HepG2 (cell line): Measurements from ENCODE around the gene CD14. TPM values are rescaled to one million over a fixed set of nuclear protein-coding genes. Genes with fewer than 3 reads are reported as not detected.
A peak's percentile ranks its signal among the peaks of the same experiment; 100 is the strongest.

Source experiments
- ADNP ChIP-seq: sonication (generic); formaldehyde crosslinking; IDR thresholded peaks from 2 replicates; pipeline ENCODE4 v1.4.0; 2020; ENCODE audit warnings: missing genetic modification reagents
- ARNT ChIP-seq: fragments of 450-650 bp; IDR thresholded peaks from 2 replicates; pipeline ENCODE4 v1.6.1; 2017
- ASH2L ChIP-seq: fragments of 300-600, 200-600 bp; sonication (generic); IDR thresholded peaks from 2 replicates; pipeline ENCODE4 v1.7.0; 2017; ENCODE audit warnings: low read depth, mild to moderate bottlenecking, moderate library complexity, mixed read lengths, low read length; ENCODE audit not compliant: insufficient read length
- BRD4 ChIP-seq: sonication (generic); formaldehyde crosslinking; IDR thresholded peaks from 2 replicates; pipeline ENCODE4 v1.4.0; 2020; ENCODE audit warnings: missing genetic modification reagents
- FOXA1 ChIP-seq, 2 experiments: fragments of 450-650 bp in 1 of 2; sonication (generic) in 1 of 2; formaldehyde crosslinking in 1 of 2; IDR thresholded peaks; 2 replicates each; pipeline versions ENCODE4 v1.4.0 to v1.6.1; 2016 to 2020; ENCODE audit warnings: missing genetic modification reagents in 1 of 2
- MEIS1 ChIP-seq: sonication (generic); formaldehyde crosslinking; IDR thresholded peaks from 2 replicates; pipeline ENCODE4 v1.9.0; 2021; ENCODE audit warnings: mild to moderate bottlenecking, missing genetic modification reagents, moderate library complexity, borderline replicate concordance
- NAIF1 ChIP-seq: sonication (generic); formaldehyde crosslinking; IDR thresholded peaks from 2 replicates; pipeline ENCODE4 v1.5.0; 2020; ENCODE audit warnings: mild to moderate bottlenecking, missing genetic modification reagents, borderline replicate concordance
- PPARG ChIP-seq: conservative IDR thresholded peaks from 2 replicates; pipeline ENCODE4 v1.6.1; 2016; ENCODE audit warnings: missing biosample characterization, missing genetic modification reagents
- RFX5 ChIP-seq: IDR thresholded peaks from 2 replicates; pipeline ENCODE4 v1.6.1; 2011; ENCODE audit warnings: low read depth, low read length, improper control_type of control experiment
- SNRNP70 ChIP-seq: fragments of 200-400 bp; formaldehyde crosslinking; IDR thresholded peaks from 2 replicates; pipeline ENCODE4 v1.6.1; 2017; ENCODE audit warnings: mild to moderate bottlenecking, low read depth, low read length, moderate library complexity
- TAF1 ChIP-seq: sonication (generic); formaldehyde crosslinking; IDR thresholded peaks from 2 replicates; pipeline ENCODE4 v1.4.0; 2020; ENCODE audit warnings: missing genetic modification reagents
- TCF7 ChIP-seq: sonication (generic); IDR thresholded peaks from 2 replicates; pipeline ENCODE4 v1.6.1; 2016; ENCODE audit warnings: antibody characterized with exemption, low read depth
- ZIK1 ChIP-seq: sonication (generic); formaldehyde crosslinking; IDR thresholded peaks from 2 replicates; pipeline ENCODE4 v1.5.0; 2020; ENCODE audit warnings: mild to moderate bottlenecking, low read depth, missing genetic modification reagents, borderline replicate concordance
- ZNF232 ChIP-seq: sonication (generic); formaldehyde crosslinking; IDR thresholded peaks from 2 replicates; pipeline ENCODE4 v1.4.0; 2020; ENCODE audit warnings: missing genetic modification reagents, borderline replicate concordance
- ZNF543 ChIP-seq: sonication (generic); formaldehyde crosslinking; IDR thresholded peaks from 2 replicates; pipeline ENCODE4 v1.4.0; 2020; ENCODE audit warnings: mild to moderate bottlenecking, missing genetic modification reagents
- ZNF678 ChIP-seq: sonication (generic); formaldehyde crosslinking; IDR thresholded peaks from 2 replicates; pipeline ENCODE4 v1.4.0; 2020; ENCODE audit warnings: mild to moderate bottlenecking, missing genetic modification reagents
- polyA plus RNA-seq, 8 experiments: library from polyadenylated mRNA; depleted of rRNA in 3 of 8; stranded (reverse) in 7 of 8; unstranded in 1 of 8; fragments of >200 nt; fragmentation: Illumina TruSeq in 4 of 8; extraction: Trizol in 4 of 8; gene quantifications; 2 replicates each; pipeline versions ENCODE4 v1.2.1 to v1.2.3, GENCODE V29; 2011 to 2016; ENCODE audit warnings: low read depth in 4 of 8, missing spikeins in 1 of 8, mixed read lengths in 1 of 8; ENCODE audit not compliant: insufficient read depth in 1 of 8
- total RNA-seq, 5 experiments: library from RNA; depleted of rRNA; stranded (reverse); fragments of >200 nt; fragmentation: Illumina TruSeq; extraction: Trizol; gene quantifications; 2 replicates each; pipeline ENCODE4 v1.2.3, GENCODE V29; 2016; ENCODE audit warnings: low read depth in 1 of 5
- TF ChIP-seq, protein P1 (sequence below): sonication (generic); formaldehyde crosslinking; IDR thresholded peaks from 2 replicates; pipeline ENCODE4 v1.5.1; 2020; ENCODE audit warnings: mild to moderate bottlenecking, missing genetic modification reagents, moderate library complexity
- TF ChIP-seq, protein P2 (sequence below): sonication (generic); formaldehyde crosslinking; IDR thresholded peaks from 2 replicates; pipeline ENCODE4 v1.5.0; 2020; ENCODE audit warnings: missing genetic modification reagents
- TF ChIP-seq, protein P3 (sequence below): sonication (generic); formaldehyde crosslinking; IDR thresholded peaks from 2 replicates; pipeline ENCODE4 v1.8.0; 2022; ENCODE audit warnings: mild to moderate bottlenecking, missing genetic modification reagents, moderate library complexity
- TF ChIP-seq, protein P4 (sequence below): sonication (generic); formaldehyde crosslinking; IDR thresholded peaks from 2 replicates; pipeline ENCODE4 v1.4.0; 2020; ENCODE audit warnings: missing genetic modification reagents

Gene CD14
- total and polyA plus RNA-seq, 2 of the 13 experiments (the other 11 are each of a cell fraction or from before 2014, with no cell fraction given), result 1.7 to 4.7 TPM

DNA sequence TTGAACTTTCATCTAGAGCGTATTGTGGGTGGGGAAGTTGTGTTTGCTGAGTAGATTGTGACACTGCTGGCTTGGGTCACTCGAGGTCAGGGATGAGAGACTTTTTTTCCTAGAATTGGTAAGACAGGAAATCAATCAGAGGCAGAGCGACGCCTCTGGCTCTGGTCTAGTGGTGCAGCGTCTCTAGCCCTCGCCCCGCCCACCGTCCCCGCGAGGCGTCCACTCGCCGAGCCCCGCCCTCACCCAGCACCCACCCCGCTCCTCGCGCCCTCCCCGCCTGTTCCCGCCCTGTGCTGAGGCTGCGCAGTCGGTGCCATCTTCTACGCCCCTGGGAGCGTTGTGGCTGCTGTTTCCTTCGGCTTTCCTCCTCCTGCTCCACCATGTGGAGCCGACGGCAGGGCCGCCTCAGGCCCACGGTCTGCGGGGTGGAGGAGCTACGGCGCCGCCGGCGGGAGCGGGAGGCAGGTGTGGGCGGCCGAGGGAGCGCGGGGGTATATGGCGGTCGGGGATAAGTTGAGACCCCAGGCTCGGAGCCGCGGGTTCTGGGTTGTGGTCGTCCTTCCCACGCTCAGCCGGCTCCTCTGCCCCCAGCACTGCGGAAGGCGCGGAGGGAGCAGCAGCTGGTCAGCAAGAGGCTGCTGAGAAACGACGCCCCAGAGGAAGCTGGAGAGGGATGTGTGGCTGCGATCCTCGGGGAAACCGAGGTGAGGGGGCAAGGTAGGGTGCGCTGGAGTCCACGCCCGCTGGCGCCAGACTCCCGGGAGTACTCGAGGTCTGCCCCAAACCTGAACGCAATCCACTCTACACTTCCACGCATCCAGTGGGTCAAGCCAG is 6.4 kb upstream of the CD14 start, which contains the start of gene TMCO6 (continued):
- TF ChIP-seq, protein P1, sequence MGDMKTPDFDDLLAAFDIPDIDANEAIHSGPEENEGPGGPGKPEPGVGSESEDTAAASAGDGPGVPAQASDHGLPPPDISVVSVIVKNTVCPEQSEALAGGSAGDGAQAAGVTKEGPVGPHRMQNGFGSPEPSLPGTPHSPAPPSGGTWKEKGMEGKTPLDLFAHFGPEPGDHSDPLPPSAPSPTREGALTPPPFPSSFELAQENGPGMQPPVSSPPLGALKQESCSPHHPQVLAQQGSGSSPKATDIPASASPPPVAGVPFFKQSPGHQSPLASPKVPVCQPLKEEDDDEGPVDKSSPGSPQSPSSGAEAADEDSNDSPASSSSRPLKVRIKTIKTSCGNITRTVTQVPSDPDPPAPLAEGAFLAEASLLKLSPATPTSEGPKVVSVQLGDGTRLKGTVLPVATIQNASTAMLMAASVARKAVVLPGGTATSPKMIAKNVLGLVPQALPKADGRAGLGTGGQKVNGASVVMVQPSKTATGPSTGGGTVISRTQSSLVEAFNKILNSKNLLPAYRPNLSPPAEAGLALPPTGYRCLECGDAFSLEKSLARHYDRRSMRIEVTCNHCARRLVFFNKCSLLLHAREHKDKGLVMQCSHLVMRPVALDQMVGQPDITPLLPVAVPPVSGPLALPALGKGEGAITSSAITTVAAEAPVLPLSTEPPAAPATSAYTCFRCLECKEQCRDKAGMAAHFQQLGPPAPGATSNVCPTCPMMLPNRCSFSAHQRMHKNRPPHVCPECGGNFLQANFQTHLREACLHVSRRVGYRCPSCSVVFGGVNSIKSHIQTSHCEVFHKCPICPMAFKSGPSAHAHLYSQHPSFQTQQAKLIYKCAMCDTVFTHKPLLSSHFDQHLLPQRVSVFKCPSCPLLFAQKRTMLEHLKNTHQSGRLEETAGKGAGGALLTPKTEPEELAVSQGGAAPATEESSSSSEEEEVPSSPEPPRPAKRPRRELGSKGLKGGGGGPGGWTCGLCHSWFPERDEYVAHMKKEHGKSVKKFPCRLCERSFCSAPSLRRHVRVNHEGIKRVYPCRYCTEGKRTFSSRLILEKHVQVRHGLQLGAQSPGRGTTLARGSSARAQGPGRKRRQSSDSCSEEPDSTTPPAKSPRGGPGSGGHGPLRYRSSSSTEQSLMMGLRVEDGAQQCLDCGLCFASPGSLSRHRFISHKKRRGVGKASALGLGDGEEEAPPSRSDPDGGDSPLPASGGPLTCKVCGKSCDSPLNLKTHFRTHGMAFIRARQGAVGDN (CRISPR knock-in tag), result peak; percentile 97
- no peak for TF ChIP-seq ARNT
- TF ChIP-seq, protein P2, sequence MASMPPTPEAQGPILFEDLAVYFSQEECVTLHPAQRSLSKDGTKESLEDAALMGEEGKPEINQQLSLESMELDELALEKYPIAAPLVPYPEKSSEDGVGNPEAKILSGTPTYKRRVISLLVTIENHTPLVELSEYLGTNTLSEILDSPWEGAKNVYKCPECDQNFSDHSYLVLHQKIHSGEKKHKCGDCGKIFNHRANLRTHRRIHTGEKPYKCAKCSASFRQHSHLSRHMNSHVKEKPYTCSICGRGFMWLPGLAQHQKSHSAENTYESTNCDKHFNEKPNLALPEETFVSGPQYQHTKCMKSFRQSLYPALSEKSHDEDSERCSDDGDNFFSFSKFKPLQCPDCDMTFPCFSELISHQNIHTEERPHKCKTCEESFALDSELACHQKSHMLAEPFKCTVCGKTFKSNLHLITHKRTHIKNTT (CRISPR knock-in tag), result no peak
- TF ChIP-seq PPARG (CRISPR knock-in tag), result peak; percentile 96
- peak; percentile 76; the same call in 1 of the 2 replicates for TF ChIP-seq MEIS1 (CRISPR knock-in tag)
- TF ChIP-seq, protein P3, sequence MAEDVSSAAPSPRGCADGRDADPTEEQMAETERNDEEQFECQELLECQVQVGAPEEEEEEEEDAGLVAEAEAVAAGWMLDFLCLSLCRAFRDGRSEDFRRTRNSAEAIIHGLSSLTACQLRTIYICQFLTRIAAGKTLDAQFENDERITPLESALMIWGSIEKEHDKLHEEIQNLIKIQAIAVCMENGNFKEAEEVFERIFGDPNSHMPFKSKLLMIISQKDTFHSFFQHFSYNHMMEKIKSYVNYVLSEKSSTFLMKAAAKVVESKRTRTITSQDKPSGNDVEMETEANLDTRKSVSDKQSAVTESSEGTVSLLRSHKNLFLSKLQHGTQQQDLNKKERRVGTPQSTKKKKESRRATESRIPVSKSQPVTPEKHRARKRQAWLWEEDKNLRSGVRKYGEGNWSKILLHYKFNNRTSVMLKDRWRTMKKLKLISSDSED (CRISPR knock-in tag), result no peak
- TF ChIP-seq SNRNP70, result no peak
- TF ChIP-seq ZIK1 (CRISPR knock-in tag), result no peak
- peak; percentile 13 for TF ChIP-seq ASH2L
- peak; percentile 79 for TF ChIP-seq TAF1 (CRISPR knock-in tag)
- TF ChIP-seq ADNP (CRISPR knock-in tag), result no peak
- no peak for TF ChIP-seq RFX5
- peak; percentile 78 for TF ChIP-seq TCF7
- peak; percentile 55; the same call in 1 of the 2 replicates for TF ChIP-seq ZNF678 (CRISPR knock-in tag)
- peak; percentile 19; the same call in 1 of the 2 replicates for TF ChIP-seq ZNF232 (CRISPR knock-in tag)
- TF ChIP-seq ZNF543, result peak; percentile 87; the same call in 1 of the 2 replicates
- TF ChIP-seq BRD4 (CRISPR knock-in tag), result no peak
- TF ChIP-seq, protein P4, sequence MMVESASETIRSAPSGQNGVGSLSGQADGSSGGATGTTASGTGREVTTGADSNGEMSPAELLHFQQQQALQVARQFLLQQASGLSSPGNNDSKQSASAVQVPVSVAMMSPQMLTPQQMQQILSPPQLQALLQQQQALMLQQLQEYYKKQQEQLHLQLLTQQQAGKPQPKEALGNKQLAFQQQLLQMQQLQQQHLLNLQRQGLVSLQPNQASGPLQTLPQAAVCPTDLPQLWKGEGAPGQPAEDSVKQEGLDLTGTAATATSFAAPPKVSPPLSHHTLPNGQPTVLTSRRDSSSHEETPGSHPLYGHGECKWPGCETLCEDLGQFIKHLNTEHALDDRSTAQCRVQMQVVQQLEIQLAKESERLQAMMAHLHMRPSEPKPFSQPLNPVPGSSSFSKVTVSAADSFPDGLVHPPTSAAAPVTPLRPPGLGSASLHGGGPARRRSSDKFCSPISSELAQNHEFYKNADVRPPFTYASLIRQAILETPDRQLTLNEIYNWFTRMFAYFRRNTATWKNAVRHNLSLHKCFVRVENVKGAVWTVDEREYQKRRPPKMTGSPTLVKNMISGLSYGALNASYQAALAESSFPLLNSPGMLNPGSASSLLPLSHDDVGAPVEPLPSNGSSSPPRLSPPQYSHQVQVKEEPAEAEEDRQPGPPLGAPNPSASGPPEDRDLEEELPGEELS (CRISPR knock-in tag), result peak; percentile 92
- TF ChIP-seq FOXA1 (IDR thresholded peaks at IDR 0.05), result no peak
- peak; percentile 79 for TF ChIP-seq FOXA1 (CRISPR knock-in tag; IDR thresholded peaks at IDR 0.05)
- no peak for TF ChIP-seq NAIF1 (CRISPR knock-in tag)
